H9 (cell line): ENCODE measurements around the gene MIER2. TPM values are rescaled to one million over a fixed set of nuclear protein-coding genes. Genes with fewer than 3 reads are reported as not detected.

Source experiments
- DNase-seq: peaks from one replicate; pipeline ENCODE4 v3.0.0-alpha.2; 2017
- H2AFZ ChIP-seq: one replicate; pipeline ENCODE4 v1.6.1; 2013; ENCODE audit warnings: mild to moderate bottlenecking, low read length, control low read depth, moderate library complexity
- H2AK5ac ChIP-seq: 2 replicates; pipeline ENCODE4 v1.6.1; 2013; ENCODE audit warnings: low read length, control low read depth, mixed read lengths; ENCODE audit not compliant: insufficient read length
- H2BK120ac ChIP-seq: one replicate; pipeline ENCODE4 v1.6.1; 2013; ENCODE audit warnings: low read depth, mild to moderate bottlenecking, low read length, control low read depth, inconsistent platforms; ENCODE audit not compliant: poor library complexity, severe bottlenecking
- H2BK12ac ChIP-seq: 2 replicates; pipeline ENCODE4 v1.6.1; 2013; ENCODE audit warnings: low read length, control low read depth, mixed read lengths, low read depth; ENCODE audit not compliant: insufficient read length
- H2BK15ac ChIP-seq: 2 replicates; pipeline ENCODE4 v1.6.1; 2013; ENCODE audit warnings: low read depth, low read length, control low read depth
- H2BK20ac ChIP-seq: one replicate; pipeline ENCODE4 v1.6.1; 2013; ENCODE audit warnings: low read depth, mild to moderate bottlenecking, low read length, control low read depth, inconsistent platforms; ENCODE audit not compliant: poor library complexity, severe bottlenecking
- H2BK5ac ChIP-seq: 2 replicates; pipeline ENCODE4 v1.6.1; 2013; ENCODE audit warnings: low read length, control low read depth, mixed read lengths; ENCODE audit not compliant: insufficient read length
- H3K14ac ChIP-seq: 2 replicates; pipeline ENCODE4 v1.6.1; 2013; ENCODE audit warnings: low read length, control low read depth; ENCODE audit not compliant: insufficient read depth
- H3K18ac ChIP-seq: 2 replicates; pipeline ENCODE4 v1.6.1; 2013; ENCODE audit warnings: low read depth, mild to moderate bottlenecking, mixed read lengths, low read length, control low read depth; ENCODE audit not compliant: insufficient read length
- H3K23ac ChIP-seq: 2 replicates; pipeline ENCODE4 v1.6.1; 2013; ENCODE audit warnings: low read length, control low read depth, mixed read lengths, low read depth; ENCODE audit not compliant: insufficient read length
- H3K23me2 ChIP-seq: 2 replicates; pipeline ENCODE4 v1.6.1; 2013; ENCODE audit warnings: low read depth, mild to moderate bottlenecking, mixed read lengths, low read length, control low read depth; ENCODE audit not compliant: insufficient read length, poor library complexity, severe bottlenecking
- H3K27ac ChIP-seq: 2 replicates; pipeline ENCODE4 v1.5.1; 2013; ENCODE audit warnings: low read length, control low read depth, mixed read lengths, low read depth; ENCODE audit not compliant: insufficient read length
- H3K27me3 ChIP-seq: 2 replicates; pipeline ENCODE4 v1.6.1; 2013; ENCODE audit warnings: low read length, control low read depth, inconsistent platforms; ENCODE audit not compliant: insufficient read depth
- H3K4ac ChIP-seq: 2 replicates; pipeline ENCODE4 v1.6.1; 2013; ENCODE audit warnings: low read depth, mild to moderate bottlenecking, control low read depth, inconsistent platforms, low read length, moderate library complexity
- H3K4me1 ChIP-seq: 2 replicates; pipeline ENCODE4 v1.6.1; 2013; ENCODE audit warnings: low read length, control low read depth, inconsistent platforms; ENCODE audit not compliant: insufficient read depth
- H3K4me2 ChIP-seq: 2 replicates; pipeline ENCODE4 v1.6.1; 2013; ENCODE audit warnings: low read length, control low read depth, mixed read lengths; ENCODE audit not compliant: insufficient read length, insufficient read depth
- H3K56ac ChIP-seq: 2 replicates; pipeline ENCODE4 v1.6.1; 2013; ENCODE audit warnings: low read depth, mild to moderate bottlenecking, mixed read lengths, low read length, control low read depth; ENCODE audit not compliant: insufficient read length
- H3K79me1 ChIP-seq: 2 replicates; pipeline ENCODE4 v1.6.1; 2013; ENCODE audit warnings: low read depth, mild to moderate bottlenecking, moderate library complexity, low read length, control low read depth, inconsistent platforms; ENCODE audit not compliant: insufficient read depth, poor library complexity, severe bottlenecking
- H3K79me2 ChIP-seq: 2 replicates; pipeline ENCODE4 v1.6.1; 2013; ENCODE audit warnings: low read length, control low read depth, inconsistent platforms; ENCODE audit not compliant: insufficient read depth
- H3K9ac ChIP-seq: 2 replicates; pipeline ENCODE4 v1.6.1; 2013; ENCODE audit warnings: low read length, control low read depth, mixed read lengths; ENCODE audit not compliant: insufficient read length; ENCODE audit errors: extremely low read depth
- H3K9me3 ChIP-seq: one replicate; pipeline ENCODE4 v1.6.1; 2013; ENCODE audit warnings: low read depth, low read length, inconsistent platforms; ENCODE audit not compliant: control insufficient read depth
- H3T11ph ChIP-seq: one replicate; pipeline ENCODE4 v1.6.1; 2013; ENCODE audit warnings: mild to moderate bottlenecking, low read length, control low read depth, inconsistent platforms
- H4K20me1 ChIP-seq: one replicate; pipeline ENCODE4 v1.6.1; 2013; ENCODE audit not compliant: control insufficient read depth, insufficient read length, insufficient read depth
- H4K5ac ChIP-seq: 2 replicates; pipeline ENCODE4 v1.6.1; 2013; ENCODE audit warnings: low read depth, mild to moderate bottlenecking, mixed read lengths, low read length, control low read depth; ENCODE audit not compliant: insufficient read length
- H4K8ac ChIP-seq: replicated peaks from 2 replicates; pipeline ENCODE4 v1.6.1; 2013; ENCODE audit warnings: low read length, control low read depth, mixed read lengths, low read depth; ENCODE audit not compliant: insufficient read length
- H4K91ac ChIP-seq: 2 replicates; pipeline ENCODE4 v1.6.1; 2013; ENCODE audit warnings: low read depth, mild to moderate bottlenecking, moderate library complexity, mixed read lengths, low read length, control low read depth; ENCODE audit not compliant: insufficient read length
- H3K27ac Mint-ChIP-seq, 3 experiments: 2 replicates in 2 of 3; 3 replicates in 1 of 3; pipeline ENCODE4 v1.8.0; 2020 to 2021; ENCODE audit warnings: mixed read lengths in 3 of 3, mild to moderate bottlenecking in 1 of 3, moderate library complexity in 1 of 3
- H3K27me3 Mint-ChIP-seq: 2 replicates; pipeline ENCODE4 v1.8.0; 2021; ENCODE audit warnings: low read depth, mild to moderate bottlenecking, moderate library complexity, mixed read lengths
- H3K36me3 Mint-ChIP-seq, 3 experiments: 2 replicates in 2 of 3; 3 replicates in 1 of 3; pipeline ENCODE4 v1.8.0; 2020 to 2021; ENCODE audit warnings: low read depth in 3 of 3, mixed read lengths in 3 of 3; ENCODE audit not compliant: insufficient read depth in 1 of 3
- H3K4me1 Mint-ChIP-seq, 2 experiments: 2 replicates each; pipeline ENCODE4 v1.8.0; 2020; ENCODE audit warnings: mixed read lengths in 2 of 2
- H3K4me3 Mint-ChIP-seq, 2 experiments: 2 replicates in 1 of 2; 3 replicates in 1 of 2; pipeline ENCODE4 v1.8.0; 2020 to 2021; ENCODE audit warnings: mild to moderate bottlenecking in 2 of 2, mixed read lengths in 2 of 2, moderate library complexity in 1 of 2
- H3K9me3 Mint-ChIP-seq, 2 experiments: 2 replicates in 1 of 2; 3 replicates in 1 of 2; pipeline ENCODE4 v1.8.0; 2020; ENCODE audit warnings: mild to moderate bottlenecking in 2 of 2, mixed read lengths in 2 of 2, moderate library complexity in 1 of 2
- WGBS: extraction: QIAGEN DNeasy Blood & Tissue Kit; methylation state at CpG from one replicate; pipeline ENCODE4 v1.1.7; 2013; ENCODE audit warnings: missing lambda C conversion rate, low lambda C conversion rate, mixed read lengths; ENCODE audit not compliant: insufficient read length; ENCODE audit errors: extremely low coverage; 5-methylcytosine and 5-hydroxymethylcytosine counted together
- total RNA-seq: library from RNA; stranded (reverse); gene quantifications from 2 replicates; pipeline ENCODE4 v1.2.1, GENCODE V29; 2021
- TF ChIP-seq, protein P1 (sequence below): fragments of 200-600 bp; sonication (generic); conservative IDR thresholded peaks from 3 replicates; pipeline ENCODE4 v1.8.0; 2021; ENCODE audit warnings: antibody characterized with exemption, mild to moderate bottlenecking

Gene MIER2
- total RNA-seq, 1 experiment from 2014 or later = 60.5 TPM

DNA sequence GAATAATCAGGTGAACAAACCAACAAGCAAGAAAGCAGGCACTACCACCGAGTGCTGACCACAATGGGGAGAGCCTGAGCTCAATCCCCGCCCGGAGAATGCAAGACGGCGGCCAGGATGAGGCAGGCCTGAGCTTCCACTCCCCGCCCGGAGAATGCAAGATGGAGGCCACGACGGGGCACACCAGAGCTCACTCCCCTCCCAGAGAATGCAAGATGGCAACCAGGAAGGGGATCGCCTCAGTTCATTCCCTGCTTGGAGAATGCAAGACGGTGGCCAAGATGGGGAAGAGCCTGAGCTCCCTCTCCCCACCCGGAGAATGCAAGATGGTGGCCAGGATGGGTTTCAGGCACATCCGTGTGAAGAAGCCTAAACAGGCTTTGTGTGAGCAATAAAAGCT lies 24.7 kb upstream of the MIER2 start:
- Histone ChIP-seq H3K4me1 (no peaks in the 10 kb centered on the region), H2AK5ac (no peak overlapping the region), H3K14ac (no peak overlapping the region), H4K91ac (no peak overlapping the region), H3T11ph (no peak overlapping the region), H4K8ac (no peak overlapping the region), H3K27me3 (no peaks in the 10 kb centered on the region; the same call in 1 of the 2 replicates), H2BK15ac (no peak overlapping the region), H3K79me1 (no peaks in the 10 kb centered on the region), H2AFZ (no peak overlapping the region), H4K5ac (no peak overlapping the region), H2BK20ac (no peak overlapping the region), H2BK12ac (no peak overlapping the region), H3K18ac (no peak overlapping the region), H4K20me1 (no peaks in the 10 kb centered on the region), H3K4ac (no peak overlapping the region), H3K4me2 (no peak overlapping the region), H3K23me2 (no peaks in the 10 kb centered on the region), H3K56ac (no peak overlapping the region), H3K79me2 (no peaks in the 10 kb centered on the region), H3K9me3 (no peaks in the 10 kb centered on the region), H3K23ac (no peak overlapping the region), H2BK120ac (no peak overlapping the region), H3K27ac (no peak overlapping the region), H2BK5ac (no peak overlapping the region), H3K9ac (no peak overlapping the region)
- H3K27ac Mint-ChIP-seq = no peak overlapping the region; a peak in 1 of 7 replicates
- H3K9me3 Mint-ChIP-seq = peaks cover 3 to 4% of the 10 kb centered on the region in 2 experiments; a peak in 3 of 5 replicates
- peaks cover 27% of the 10 kb centered on the region for H3K27me3 Mint-ChIP-seq
- no peak for DNase-seq
- H3K36me3 Mint-ChIP-seq = peaks cover 0 to 4% (median 3%) of the 10 kb centered on the region in 3 experiments; a peak in 4 of 7 replicates
- peaks cover 0 to 7% of the 10 kb centered on the region in 2 experiments; a peak in 1 of 4 replicates for H3K4me1 Mint-ChIP-seq
- TF ChIP-seq, protein P1, sequence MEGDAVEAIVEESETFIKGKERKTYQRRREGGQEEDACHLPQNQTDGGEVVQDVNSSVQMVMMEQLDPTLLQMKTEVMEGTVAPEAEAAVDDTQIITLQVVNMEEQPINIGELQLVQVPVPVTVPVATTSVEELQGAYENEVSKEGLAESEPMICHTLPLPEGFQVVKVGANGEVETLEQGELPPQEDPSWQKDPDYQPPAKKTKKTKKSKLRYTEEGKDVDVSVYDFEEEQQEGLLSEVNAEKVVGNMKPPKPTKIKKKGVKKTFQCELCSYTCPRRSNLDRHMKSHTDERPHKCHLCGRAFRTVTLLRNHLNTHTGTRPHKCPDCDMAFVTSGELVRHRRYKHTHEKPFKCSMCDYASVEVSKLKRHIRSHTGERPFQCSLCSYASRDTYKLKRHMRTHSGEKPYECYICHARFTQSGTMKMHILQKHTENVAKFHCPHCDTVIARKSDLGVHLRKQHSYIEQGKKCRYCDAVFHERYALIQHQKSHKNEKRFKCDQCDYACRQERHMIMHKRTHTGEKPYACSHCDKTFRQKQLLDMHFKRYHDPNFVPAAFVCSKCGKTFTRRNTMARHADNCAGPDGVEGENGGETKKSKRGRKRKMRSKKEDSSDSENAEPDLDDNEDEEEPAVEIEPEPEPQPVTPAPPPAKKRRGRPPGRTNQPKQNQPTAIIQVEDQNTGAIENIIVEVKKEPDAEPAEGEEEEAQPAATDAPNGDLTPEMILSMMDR = no peak
- H3K4me3 Mint-ChIP-seq = no peak overlapping the region
- no CpG with 5 or more reads among the region's 13 CpGs for WGBS
